Subcutaneous abdominal adipose tissue (tissue), 5 donors: ENCODE data around the gene CCDC154.
A peak's percentile ranks its signal among the peaks of the same experiment; 100 is the strongest.

Experiments used
- H3K27ac ChIP-seq: one replicate; pipeline ENCODE4 v1.7.0; 2013; ENCODE audit warnings: low read depth, mild to moderate bottlenecking, inconsistent platforms, low read length, moderate library complexity
- H3K27me3 ChIP-seq, 5 donors: one replicate each; pipeline ENCODE4 v1.7.0; 2013; ENCODE audit warnings: low read length in 5 of 5, inconsistent platforms in 1 of 5; ENCODE audit not compliant: control insufficient read depth in 5 of 5, insufficient read depth in 4 of 5
- H3K36me3 ChIP-seq, 5 donors: one replicate each; pipeline ENCODE4 v1.7.0; 2013; ENCODE audit warnings: low read length in 5 of 5; ENCODE audit not compliant: control insufficient read depth in 5 of 5, insufficient read depth in 5 of 5
- H3K4me1 ChIP-seq, 5 donors: one replicate each; pipeline ENCODE4 v1.7.0; 2013; ENCODE audit warnings: low read length in 5 of 5, mild to moderate bottlenecking in 3 of 5, moderate library complexity in 1 of 5; ENCODE audit not compliant: control insufficient read depth in 5 of 5, insufficient read depth in 5 of 5
- H3K4me3 ChIP-seq, 5 donors: one replicate each; pipeline ENCODE4 v1.7.0; 2013; ENCODE audit warnings: low read length in 5 of 5, low read depth in 1 of 5
- H3K9ac ChIP-seq, 5 donors: one replicate each; pipeline ENCODE4 v1.7.0; 2013; ENCODE audit warnings: low read length in 5 of 5, mild to moderate bottlenecking in 4 of 5, moderate library complexity in 3 of 5
- H3K9me3 ChIP-seq, 5 donors: one replicate each; pipeline ENCODE4 v1.7.0; 2013; ENCODE audit warnings: low read length in 5 of 5; ENCODE audit not compliant: control insufficient read depth in 5 of 5
- donor health status: healthy.
- donor health status: healthy.
- donor health status: healthy.
- donor health status: healthy.
- donor health status: healthy.

The CCDC154 gene

DNA sequence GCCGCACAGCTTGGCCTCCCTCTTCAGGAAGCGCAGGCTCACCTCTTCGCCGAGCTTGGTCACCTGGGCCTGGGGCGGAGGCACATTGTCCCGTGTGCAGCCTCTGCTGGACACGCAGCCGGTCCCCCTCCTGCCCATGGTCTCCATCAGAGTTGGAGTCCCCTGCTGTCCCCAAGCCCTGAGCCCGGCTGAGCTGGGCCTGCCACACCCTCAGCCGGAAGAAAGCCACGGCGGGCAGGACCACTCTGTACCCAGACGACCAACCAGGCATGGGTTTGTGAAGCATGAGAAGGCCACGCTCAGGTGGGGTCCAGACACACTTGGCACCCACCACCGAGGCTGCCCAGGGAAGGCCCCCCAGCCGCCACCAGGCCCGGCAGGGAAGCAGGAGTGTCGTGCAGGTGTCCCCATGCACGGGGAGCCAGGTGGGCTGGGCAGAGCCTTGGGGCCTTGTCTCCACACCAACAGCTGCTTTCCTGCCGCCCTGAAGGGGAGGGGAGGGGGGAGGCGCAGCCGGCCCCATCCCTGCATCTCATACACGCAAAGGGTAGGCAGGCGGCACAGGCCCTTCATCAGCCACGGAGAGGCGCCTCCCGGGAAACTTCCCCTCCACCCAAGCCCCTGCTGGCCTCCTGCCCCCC lies 5.2 kb downstream of the CCDC154 start:
- Histone ChIP-seq H3K9ac (no peak overlapping the region), H3K4me3 (no peak overlapping the region), H3K4me1 (peaks cover 0 to 5% (median 3%) of the 10 kb centered on the region in 5 donors), H3K9me3 (no peaks in the 10 kb centered on the region), H3K27me3 (no peaks in the 10 kb centered on the region), H3K27ac (no peak overlapping the region), H3K36me3 (no peaks in the 10 kb centered on the region)

DNA sequence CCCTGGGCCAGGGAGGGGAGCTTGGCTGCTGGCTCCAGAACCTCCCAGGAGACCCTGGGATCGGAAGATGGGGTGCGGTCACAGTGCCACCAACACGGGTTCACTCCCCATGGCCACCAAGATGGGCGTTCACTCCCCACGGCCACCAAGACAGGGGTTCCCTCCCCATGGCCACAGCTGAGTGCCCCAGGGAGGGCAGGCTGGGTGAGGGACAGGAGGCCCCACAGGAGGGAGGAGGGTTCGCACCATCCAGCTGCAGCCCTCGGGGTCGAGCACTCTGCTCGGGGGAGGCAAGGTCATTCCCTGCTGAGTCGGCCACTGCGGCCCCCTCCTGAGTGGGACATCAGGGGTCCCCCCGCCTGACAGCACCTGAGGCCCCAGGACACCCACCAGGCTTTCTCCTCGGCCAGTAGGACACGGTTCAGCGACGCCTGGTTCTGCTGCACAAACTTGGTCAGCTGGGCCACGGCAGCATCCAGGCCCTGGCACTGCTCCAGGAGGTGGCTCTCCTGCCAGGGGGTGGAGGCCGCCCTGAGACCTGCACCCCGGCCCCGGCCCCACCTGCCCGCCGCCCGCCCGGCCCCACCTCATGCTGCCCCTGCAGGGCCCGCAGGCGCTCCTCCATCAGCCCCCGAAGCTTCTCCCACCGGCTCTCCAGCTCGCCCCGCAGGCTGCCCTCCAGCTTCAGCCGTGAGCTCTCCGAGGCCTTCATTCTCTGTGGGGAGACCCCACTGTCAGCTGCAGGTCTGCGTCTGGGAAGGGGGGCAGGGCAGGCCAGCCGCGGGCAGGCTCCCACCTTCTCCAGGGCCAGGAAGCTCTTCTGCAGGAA lies 5.9 kb downstream of the CCDC154 start:
- H3K9ac ChIP-seq, result no peak overlapping the region
- no peaks in the 10 kb centered on the region for H3K4me1 ChIP-seq
- H3K27ac ChIP-seq, result no peak overlapping the region
- H3K36me3 ChIP-seq, result no peaks in the 10 kb centered on the region
- H3K27me3 ChIP-seq, result peaks cover 0 to 5% (median 0%) of the 10 kb centered on the region in 5 donors
- no peak overlapping the region for H3K4me3 ChIP-seq
- H3K9me3 ChIP-seq, result no peaks in the 10 kb centered on the region

DNA sequence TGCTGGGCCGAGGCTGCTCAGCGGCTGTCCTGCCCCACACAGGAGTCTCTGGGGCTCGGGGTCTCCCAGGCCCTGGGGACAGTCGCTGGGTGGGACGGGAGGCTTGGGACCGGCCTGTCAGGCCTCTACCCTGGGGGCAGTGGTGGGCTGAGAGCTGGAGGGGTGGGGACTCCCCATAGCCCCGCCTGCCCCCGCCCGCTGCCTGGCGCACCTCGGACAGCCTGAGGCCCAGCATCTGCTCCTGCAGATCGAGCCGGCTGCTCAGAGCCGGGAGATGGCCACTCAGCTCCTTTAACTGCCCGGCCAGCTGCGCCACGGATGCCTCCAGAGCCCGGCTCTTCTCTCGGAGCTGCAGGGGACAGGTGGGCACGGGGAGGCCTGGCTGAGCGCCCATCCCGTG lies 6.8 kb downstream of the CCDC154 start:
- H3K9ac ChIP-seq, result no peak overlapping the region
- H3K4me3 ChIP-seq, result no peak overlapping the region
- no peaks in the 10 kb centered on the region for H3K9me3 ChIP-seq
- H3K4me1 ChIP-seq, result peaks cover 0 to 7% (median 0%) of the 10 kb centered on the region in 5 donors
- no peak overlapping the region for H3K27ac ChIP-seq
- H3K27me3 ChIP-seq, result peaks cover 0 to 9% (median 0%) of the 10 kb centered on the region in 5 donors
- H3K36me3 ChIP-seq, result no peaks in the 10 kb centered on the region

DNA sequence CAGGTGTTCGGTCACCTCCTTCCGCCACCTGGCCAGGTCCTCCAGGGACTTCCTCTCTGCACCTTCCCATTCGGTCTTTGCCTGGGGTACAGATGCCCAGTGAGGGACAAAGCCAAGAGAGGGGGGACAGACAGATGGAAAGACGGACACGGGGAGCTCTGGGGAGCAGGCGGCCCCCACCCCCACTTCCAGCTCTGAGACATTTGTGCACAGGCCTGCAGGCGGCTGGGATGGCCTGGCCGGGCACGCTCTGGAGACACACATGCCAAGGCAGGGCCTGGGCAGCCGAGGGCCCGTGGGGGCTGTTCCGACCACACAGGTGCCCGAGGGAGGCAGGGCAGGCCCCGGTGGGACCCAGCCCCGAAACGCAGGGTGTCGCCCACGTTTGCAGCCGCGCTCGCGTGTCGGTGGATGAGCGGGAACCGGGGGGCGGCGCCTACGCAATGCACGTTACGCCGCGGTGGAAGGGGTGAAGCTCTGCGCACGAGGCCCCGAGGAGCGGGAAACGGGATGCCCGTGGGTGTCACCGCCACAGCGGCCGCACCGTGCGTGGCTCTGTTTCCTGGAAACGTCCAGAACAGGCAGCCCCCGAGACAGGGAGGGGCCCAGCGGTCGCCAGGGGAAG lies 7.5 kb downstream of the CCDC154 start:
- Histone ChIP-seq H3K36me3 (no peaks in the 10 kb centered on the region), H3K9ac (no peak overlapping the region), H3K27me3 (peaks cover 0 to 12% (median 4%) of the 10 kb centered on the region in 5 donors), H3K4me1 (peaks cover 0 to 11% (median 0%) of the 10 kb centered on the region in 5 donors), H3K27ac (no peak overlapping the region), H3K9me3 (no peaks in the 10 kb centered on the region), H3K4me3 (no peak overlapping the region)

DNA sequence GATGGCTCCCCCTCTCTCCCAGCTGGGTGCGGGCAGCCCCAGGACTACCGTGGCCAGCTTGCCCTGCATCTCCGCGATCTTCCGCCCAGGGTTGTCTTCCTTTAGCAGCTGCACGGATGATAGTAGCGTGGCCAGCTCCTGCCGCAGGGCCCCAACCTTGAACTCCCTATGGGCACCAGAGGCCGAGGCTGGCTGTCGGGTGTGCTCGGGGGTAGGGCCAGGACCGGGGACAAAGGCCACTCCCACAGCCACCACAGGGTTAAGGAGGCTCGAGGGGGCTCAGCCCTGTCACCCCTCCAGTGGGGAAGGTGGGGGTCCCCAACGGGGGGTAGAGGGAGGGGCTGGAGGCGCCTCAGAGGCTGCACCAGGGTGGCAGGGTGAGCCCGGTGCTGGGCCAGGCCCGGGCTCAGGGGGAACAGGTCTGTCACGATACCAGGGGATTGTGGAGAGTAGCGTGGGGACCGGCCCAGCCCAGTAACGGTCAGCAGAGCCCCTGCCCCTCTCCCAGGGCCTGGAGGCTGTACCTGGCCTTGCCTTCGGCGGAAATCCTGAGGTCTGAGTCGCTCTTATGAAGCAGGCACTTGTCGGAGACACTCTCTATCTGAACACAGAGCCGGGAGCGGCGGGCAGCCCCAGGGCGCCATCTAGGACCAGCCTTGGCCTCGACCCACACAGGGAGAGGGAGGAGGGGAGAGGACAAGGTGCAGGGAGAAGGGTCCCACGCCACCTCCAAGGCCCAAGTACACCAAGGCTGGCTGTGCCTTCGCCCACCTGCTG lies 8.2 kb downstream of the CCDC154 start:
- Histone ChIP-seq H3K27ac (no peak overlapping the region), H3K4me1 (peaks cover 0 to 13% (median 0%) of the 10 kb centered on the region in 5 donors), H3K27me3 (peaks cover 0 to 14% (median 8%) of the 10 kb centered on the region in 5 donors), H3K4me3 (no peak overlapping the region), H3K9ac (no peak overlapping the region), H3K36me3 (no peaks in the 10 kb centered on the region), H3K9me3 (no peaks in the 10 kb centered on the region)

DNA sequence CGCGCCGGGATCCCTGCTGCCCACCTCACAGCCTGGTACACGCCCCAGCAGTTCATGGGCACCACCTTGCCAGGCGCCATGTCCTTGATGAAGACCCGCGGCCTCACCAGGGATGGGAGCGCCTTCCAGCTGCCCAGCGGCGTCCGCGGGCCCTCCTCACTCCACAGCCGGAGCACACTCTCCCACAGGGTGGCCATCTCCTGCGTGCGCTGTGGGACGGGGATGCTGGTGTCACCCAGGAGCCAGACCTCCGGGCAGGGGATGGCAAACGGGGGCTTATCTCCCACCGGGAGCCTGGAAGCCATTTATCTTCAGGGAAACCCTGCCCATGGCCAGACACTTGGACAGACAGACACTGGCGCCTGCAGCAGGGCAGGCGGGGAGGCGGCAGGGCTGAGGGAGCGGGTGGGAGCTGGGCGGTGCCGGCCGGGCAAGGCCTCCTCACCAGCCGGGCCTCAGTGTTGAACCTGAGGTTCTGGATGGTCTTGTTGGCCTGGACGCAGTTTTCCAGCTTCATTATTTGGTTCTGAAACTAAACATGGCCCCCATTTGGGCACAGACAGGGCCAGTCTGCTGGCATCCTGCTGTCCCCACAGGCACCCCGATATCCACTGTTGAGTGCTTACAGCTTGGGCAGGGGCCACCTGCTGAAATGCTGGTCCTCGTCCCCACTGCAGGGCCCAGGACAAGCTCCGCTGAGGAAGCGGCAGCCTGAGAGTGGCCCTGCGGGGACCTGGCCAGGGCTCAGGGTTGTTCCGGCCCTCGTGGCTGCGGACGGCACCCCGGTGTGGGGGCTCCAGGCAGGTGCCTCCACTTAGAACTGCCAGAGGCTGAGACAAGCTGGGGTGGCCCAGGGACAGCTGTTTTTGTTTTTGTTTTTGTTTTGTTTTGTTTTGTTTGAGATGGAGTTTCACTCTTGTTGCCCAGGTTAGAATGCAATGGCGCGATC lies 9.4 kb downstream of the CCDC154 start:
- Histone ChIP-seq H3K27me3 (peaks cover 0 to 21% (median 8%) of the 10 kb centered on the region in 5 donors), H3K9ac (no peak overlapping the region), H3K4me3 (no peak overlapping the region), H3K27ac (no peak overlapping the region), H3K36me3 (no peaks in the 10 kb centered on the region), H3K9me3 (no peaks in the 10 kb centered on the region), H3K4me1 (peaks cover 0 to 13% (median 0%) of the 10 kb centered on the region in 5 donors)

DNA sequence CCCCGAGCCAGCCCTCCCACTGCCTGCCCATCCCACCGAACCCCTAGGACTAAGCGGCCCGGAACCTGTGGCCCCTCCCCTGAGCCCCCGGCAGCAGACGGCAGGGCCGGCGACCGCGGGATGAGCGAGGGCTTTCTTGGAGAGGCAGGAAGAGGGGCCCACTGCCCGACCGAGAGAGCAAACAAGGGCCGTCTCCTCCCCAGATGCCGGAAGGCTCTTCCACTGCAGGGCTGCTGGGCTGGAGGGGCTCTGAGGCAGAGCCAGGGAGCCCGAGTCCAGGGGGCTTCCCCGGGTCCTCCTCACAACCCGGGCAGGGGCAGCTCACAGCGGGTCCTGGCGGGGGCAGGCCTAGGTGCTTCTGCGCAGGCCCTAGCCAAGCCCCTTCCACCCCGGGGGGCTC lies 10.6 kb downstream of the CCDC154 start:
- Histone ChIP-seq H3K36me3 (no peaks in the 10 kb centered on the region), H3K4me1 (peaks cover 0 to 13% (median 0%) of the 10 kb centered on the region in 5 donors), H3K9me3 (no peaks in the 10 kb centered on the region), H3K27ac (no peak overlapping the region), H3K27me3 (peaks cover 0 to 30% (median 16%) of the 10 kb centered on the region in 5 donors), H3K9ac (no peak overlapping the region), H3K4me3 (no peak overlapping the region)

DNA sequence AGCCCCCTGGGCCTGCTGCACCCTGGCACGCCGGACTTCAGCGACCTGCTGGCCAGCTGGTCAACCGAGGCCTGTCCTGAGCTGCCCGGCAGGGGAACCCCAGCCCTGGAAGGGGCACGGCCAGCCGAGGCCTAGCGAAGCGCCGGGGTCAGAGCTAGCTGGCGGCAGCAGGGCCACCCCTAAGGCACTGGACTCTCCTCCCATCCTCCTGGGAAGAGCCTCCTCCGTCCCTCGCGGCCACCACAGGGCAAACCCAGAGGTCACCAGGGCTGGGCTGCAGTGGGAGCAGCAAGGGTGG lies 11.1 kb downstream of the CCDC154 start:
- peak overlapping the region in 1 of 5 donors; percentile 44 for H3K4me3 ChIP-seq
- no peaks in the 10 kb centered on the region for H3K9me3 ChIP-seq
- H3K9ac ChIP-seq, result no peak overlapping the region
- peaks cover 1 to 30% (median 20%) of the 10 kb centered on the region in 5 donors for H3K27me3 ChIP-seq
- H3K27ac ChIP-seq, result no peak overlapping the region
- peaks cover 0 to 15% (median 4%) of the 10 kb centered on the region in 5 donors for H3K4me1 ChIP-seq
- H3K36me3 ChIP-seq, result no peaks in the 10 kb centered on the region
